ENCODE data around the gene LSM10. TPM values are rescaled to one million over a fixed set of nuclear protein-coding genes. Genes with fewer than 3 reads are reported as not detected.
A peak's percentile ranks its signal among the peaks of the same experiment; 100 is the strongest.

Gene LSM10
- total RNA-seq, 2 donors from 2014 or later, result 37.5 to 45.6 TPM

- no peak for DNase-seq
- Histone ChIP-seq H3K27me3 (ENCODE audit: control insufficient read depth, insufficient read depth, low read length, poor library complexity, severe bottlenecking) (no peaks in the 10 kb centered on the region), H3K27ac (ENCODE audit: low read depth, low read length) (no peak overlapping the region), H3K9ac (ENCODE audit: extremely low read depth, low read length, poor library complexity, severe bottlenecking) (no peak overlapping the region), H3K4me3 (ENCODE audit: low read length) (no peak overlapping the region), H3K9me3 (ENCODE audit: control insufficient read depth, low read length) (no peaks in the 10 kb centered on the region), H3K4me1 (ENCODE audit: control insufficient read depth, insufficient read depth, low read length) (no peaks in the 10 kb centered on the region), H3K36me3 (ENCODE audit: control insufficient read depth, insufficient read depth, low read length) (peaks cover 74% of the 10 kb centered on the region)
- Mint-ChIP-seq H3K4me3 (no peak overlapping the region), H3K27ac (peak overlapping the region; percentile 31), H3K27me3 (ENCODE audit: insufficient read depth) (no peaks in the 10 kb centered on the region), H3K36me3 (ENCODE audit: low read depth) (peaks cover 57% of the 10 kb centered on the region), H3K9me3 (no peaks in the 10 kb centered on the region), H3K4me1 (no peaks in the 10 kb centered on the region)
- WGBS, 2 experiments (ENCODE audit: insufficient coverage in 1 of 2, insufficient read length in 1 of 2), result 95% methylated on average over 5 to 6 of the region's 6 CpGs
- no peak for TF ChIP-seq CTCF (conservative IDR thresholded peaks at IDR 0.05)
Measured at GRCh38 chr1:36359911-36360550, 37.7 kb downstream of the LSM10 start.

- DNase-seq, result no peak
- Mint-ChIP-seq H3K9me3 (no peaks in the 10 kb centered on the region), H3K27me3 (ENCODE audit: insufficient read depth) (no peaks in the 10 kb centered on the region), H3K36me3 (ENCODE audit: low read depth) (peaks cover 64% of the 10 kb centered on the region), H3K27ac (peak overlapping the region; percentile 31), H3K4me3 (no peak overlapping the region), H3K4me1 (no peaks in the 10 kb centered on the region)
- 93 to 94% methylated on average over 5 of the region's 5 CpGs for WGBS, 2 experiments (ENCODE audit: insufficient coverage in 1 of 2, insufficient read length in 1 of 2)
- Histone ChIP-seq H3K9ac (ENCODE audit: extremely low read depth, low read length, poor library complexity, severe bottlenecking) (no peak overlapping the region), H3K4me1 (ENCODE audit: control insufficient read depth, insufficient read depth, low read length) (no peaks in the 10 kb centered on the region), H3K36me3 (ENCODE audit: control insufficient read depth, insufficient read depth, low read length) (peaks cover 80% of the 10 kb centered on the region), H3K27ac (ENCODE audit: low read depth, low read length) (no peak overlapping the region), H3K27me3 (ENCODE audit: control insufficient read depth, insufficient read depth, low read length, poor library complexity, severe bottlenecking) (no peaks in the 10 kb centered on the region), H3K4me3 (ENCODE audit: low read length) (no peak overlapping the region), H3K9me3 (ENCODE audit: control insufficient read depth, low read length) (no peaks in the 10 kb centered on the region)
- no peak for TF ChIP-seq CTCF (conservative IDR thresholded peaks at IDR 0.05)
Measured at GRCh38 chr1:36359383-36359782, 38.3 kb downstream of the LSM10 start.

GRCh38 chr1:36358514-36359084, 39.1 kb downstream of the LSM10 start:
- TF ChIP-seq CTCF (conservative IDR thresholded peaks at IDR 0.05), result no peak
- no peaks in the 10 kb centered on the region for H3K4me1 ChIP-seq (ENCODE audit: control insufficient read depth, insufficient read depth, low read length)
- no peak for DNase-seq
- H3K4me3 Mint-ChIP-seq, result no peak overlapping the region
- no peak overlapping the region for H3K27ac ChIP-seq (ENCODE audit: low read depth, low read length)
- peaks cover 67% of the 10 kb centered on the region for H3K36me3 Mint-ChIP-seq (ENCODE audit: low read depth)
- H3K9me3 Mint-ChIP-seq, result no peaks in the 10 kb centered on the region
- H3K36me3 ChIP-seq (ENCODE audit: control insufficient read depth, insufficient read depth, low read length), result peaks cover 83% of the 10 kb centered on the region
- no peak overlapping the region for H3K9ac ChIP-seq (ENCODE audit: extremely low read depth, low read length, poor library complexity, severe bottlenecking)
- no peaks in the 10 kb centered on the region for H3K9me3 ChIP-seq (ENCODE audit: control insufficient read depth, low read length)
- H3K27me3 Mint-ChIP-seq (ENCODE audit: insufficient read depth), result no peaks in the 10 kb centered on the region
- 92 to 97% methylated on average over 13 of the region's 13 CpGs for WGBS, 2 experiments (ENCODE audit: insufficient coverage in 1 of 2, insufficient read length in 1 of 2)
- H3K27ac Mint-ChIP-seq, result no peak overlapping the region
- H3K4me3 ChIP-seq (ENCODE audit: low read length), result no peak overlapping the region
- no peaks in the 10 kb centered on the region for H3K4me1 Mint-ChIP-seq
- H3K27me3 ChIP-seq (ENCODE audit: control insufficient read depth, insufficient read depth, low read length, poor library complexity, severe bottlenecking), result no peaks in the 10 kb centered on the region

Measured in endodermal cell (in vitro differentiated cells).